Measurements from ENCODE around the gene ZFP3.

DNA sequence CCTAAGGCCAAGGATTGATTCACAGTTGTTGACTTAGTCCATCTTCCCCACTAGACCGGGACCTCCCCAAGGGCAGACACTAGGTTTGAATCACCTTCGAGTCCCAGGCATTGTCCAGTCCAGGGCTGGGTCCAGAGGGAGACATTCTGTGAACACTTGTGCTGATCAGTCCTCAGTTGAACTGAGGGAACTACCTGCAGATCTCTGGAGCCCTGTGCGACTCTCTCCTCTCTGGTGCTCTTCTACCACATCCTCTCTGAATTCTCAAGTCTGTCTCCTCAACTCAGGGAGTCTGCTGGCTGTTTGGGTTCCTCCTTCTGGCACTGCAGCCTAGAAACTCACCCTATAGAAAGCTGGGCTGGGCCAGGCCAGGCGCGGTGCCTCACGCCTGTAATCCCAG, 22.6 kb downstream of the ZFP3 start:
- TF ChIP-seq, protein P1, sequence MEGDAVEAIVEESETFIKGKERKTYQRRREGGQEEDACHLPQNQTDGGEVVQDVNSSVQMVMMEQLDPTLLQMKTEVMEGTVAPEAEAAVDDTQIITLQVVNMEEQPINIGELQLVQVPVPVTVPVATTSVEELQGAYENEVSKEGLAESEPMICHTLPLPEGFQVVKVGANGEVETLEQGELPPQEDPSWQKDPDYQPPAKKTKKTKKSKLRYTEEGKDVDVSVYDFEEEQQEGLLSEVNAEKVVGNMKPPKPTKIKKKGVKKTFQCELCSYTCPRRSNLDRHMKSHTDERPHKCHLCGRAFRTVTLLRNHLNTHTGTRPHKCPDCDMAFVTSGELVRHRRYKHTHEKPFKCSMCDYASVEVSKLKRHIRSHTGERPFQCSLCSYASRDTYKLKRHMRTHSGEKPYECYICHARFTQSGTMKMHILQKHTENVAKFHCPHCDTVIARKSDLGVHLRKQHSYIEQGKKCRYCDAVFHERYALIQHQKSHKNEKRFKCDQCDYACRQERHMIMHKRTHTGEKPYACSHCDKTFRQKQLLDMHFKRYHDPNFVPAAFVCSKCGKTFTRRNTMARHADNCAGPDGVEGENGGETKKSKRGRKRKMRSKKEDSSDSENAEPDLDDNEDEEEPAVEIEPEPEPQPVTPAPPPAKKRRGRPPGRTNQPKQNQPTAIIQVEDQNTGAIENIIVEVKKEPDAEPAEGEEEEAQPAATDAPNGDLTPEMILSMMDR (IDR thresholded peaks at IDR 0.05) = no peak
- TF ChIP-seq POLR2A (IDR thresholded peaks at IDR 0.05) = no peak
